AG04449 (cell line): Measurements from ENCODE around the gene LSM6.

ENCODE experiments used
- CTCF ChIA-PET: fragments of 350-600 bp; formaldehyde crosslinking; extraction: SDS; loops from one replicate; lab custom pipeline; 2021; ENCODE audit warnings: antibody characterized with exemption; lab: Yijun Ruan, JAX
- POLR2A ChIA-PET: fragments of 400-600, 350-600 bp; formaldehyde crosslinking; extraction: SDS; loops from one replicate; lab custom pipeline; 2020; ENCODE audit warnings: antibody characterized with exemption, inconsistent platforms; lab: Yijun Ruan, JAX
- DNase-seq: peaks from one replicate; pipeline ENCODE4 v3.0.0-alpha.2; 2010; ENCODE audit warnings: low read depth, low spot score
- H3K4me3 ChIP-seq: 2 replicates; pipeline ENCODE4 v1.5.1; 2011; ENCODE audit warnings: low read depth, mild to moderate bottlenecking, control low read depth, low read length
- CTCF ChIP-seq: IDR thresholded peaks from one replicate; pipeline ENCODE4 v1.5.1; 2011; ENCODE audit warnings: mild to moderate bottlenecking, moderate library complexity, low read length, control low read depth, inconsistent platforms; ENCODE audit not compliant: insufficient read depth; ENCODE audit errors: missing control alignments

The LSM6 gene

GRCh38 chr4:146146918-146147317 lies 28.6 kb upstream of the LSM6 start:
- POLR2A ChIA-PET, result no interaction called here
- no peak overlapping the region for H3K4me3 ChIP-seq
- DNase-seq, result no peak
- TF ChIP-seq CTCF, result no peak
- CTCF ChIA-PET, result interaction anchor here (1.4 kb wide), 1 partner anchor 12 kb away, joined by 6 read pairs; no protein-coding TSS in a partner anchor

DNA sequence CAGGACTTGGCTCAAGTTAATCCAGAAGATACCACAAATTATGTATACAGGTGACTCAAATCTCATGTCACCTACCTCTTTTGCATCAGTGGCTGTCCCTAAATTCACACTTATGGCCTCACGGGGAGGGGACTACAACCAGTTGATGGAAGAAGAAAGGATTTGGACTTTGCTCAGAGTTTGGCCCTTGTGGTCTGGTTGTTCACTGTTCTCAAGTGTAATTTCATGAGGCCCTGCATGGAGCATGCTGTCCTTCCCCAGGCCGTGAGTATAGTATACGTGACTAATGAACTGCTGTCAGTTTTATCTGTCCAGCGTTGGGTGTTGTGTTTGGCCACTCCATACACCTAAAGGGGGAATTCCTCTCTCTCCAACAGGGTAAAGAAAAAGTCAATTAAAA lies 27.5 kb upstream of the LSM6 start:
- CTCF ChIA-PET, result interaction anchor here (1.2 to 1.4 kb wide), 2 partner anchors 11 to 24 kb away, joined by 3 to 6 read pairs; no protein-coding TSS in a partner anchor
- TF ChIP-seq CTCF, result no peak
- H3K4me3 ChIP-seq, result no peak overlapping the region
- DNase-seq, result no peak
- POLR2A ChIA-PET, result no interaction called here

- no peak for DNase-seq
- POLR2A ChIA-PET, result no interaction called here
- CTCF ChIA-PET, result no interaction called here
- TF ChIP-seq CTCF, result no peak
- no peak overlapping the region for H3K4me3 ChIP-seq
Observed at GRCh38 chr4:146154057-146154456, 21.5 kb upstream of the LSM6 start.

- TF ChIP-seq CTCF, result no peak
- CTCF ChIA-PET, result no interaction called here
- POLR2A ChIA-PET, result no interaction called here
- H3K4me3 ChIP-seq, result no peak overlapping the region
- DNase-seq, result no peak
Observed at GRCh38 chr4:146155152-146155724, 20.3 kb upstream of the LSM6 start.

- ChIA-PET CTCF (interaction anchor here (0.9 to 1.8 kb wide), 2 partner anchors 11 to 22 kb away, joined by 3 to 6 read pairs; no protein-coding TSS in a partner anchor), POLR2A (no interaction called here)
- no peak for TF ChIP-seq CTCF
- no peak for DNase-seq
- no peak overlapping the region for H3K4me3 ChIP-seq
Observed at GRCh38 chr4:146158036-146158745, 17.3 kb upstream of the LSM6 start.

- CTCF ChIA-PET, result interaction anchor here (1.8 kb wide), 1 partner anchor 12 kb away, joined by 6 read pairs; no protein-coding TSS in a partner anchor
Observed at GRCh38 chr4:146159384-146160058, 16.0 kb upstream of the LSM6 start.

More at GRCh38 chr4:146159384-146160058, 16.0 kb upstream of the LSM6 start:
- no peak for TF ChIP-seq CTCF
- POLR2A ChIA-PET, result no interaction called here
- H3K4me3 ChIP-seq, result no peak overlapping the region
- no peak for DNase-seq
